Measurements from ENCODE around the gene WDR36.
"Not testable (repeated sequence)": the region's sequence is repeated elsewhere in the genome, so short reads cannot be mapped to it uniquely, and the experiment has no call there.

Gene WDR36

DNA sequence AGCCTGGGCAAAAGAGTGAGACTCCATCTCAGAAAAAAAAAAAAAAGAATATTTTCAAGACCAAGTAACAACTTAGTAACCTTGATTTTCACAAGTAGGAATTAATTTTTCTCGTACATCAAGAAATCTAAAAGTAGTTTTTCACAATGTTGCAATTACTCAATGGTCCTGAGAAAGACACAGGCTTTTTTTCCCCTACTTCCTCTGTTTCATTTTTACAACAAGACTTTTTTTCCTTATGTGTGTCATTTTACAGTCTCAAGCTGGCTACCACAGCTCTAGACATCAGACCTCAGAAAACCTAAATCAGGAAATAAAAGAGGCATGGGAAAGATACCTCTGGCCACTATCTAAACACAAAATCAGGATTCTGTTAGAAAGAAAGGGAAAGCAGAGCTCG, 45.9 kb downstream of the WDR36 start:
- DNase-seq (ENCODE audit: low spot score) = no peak

DNA sequence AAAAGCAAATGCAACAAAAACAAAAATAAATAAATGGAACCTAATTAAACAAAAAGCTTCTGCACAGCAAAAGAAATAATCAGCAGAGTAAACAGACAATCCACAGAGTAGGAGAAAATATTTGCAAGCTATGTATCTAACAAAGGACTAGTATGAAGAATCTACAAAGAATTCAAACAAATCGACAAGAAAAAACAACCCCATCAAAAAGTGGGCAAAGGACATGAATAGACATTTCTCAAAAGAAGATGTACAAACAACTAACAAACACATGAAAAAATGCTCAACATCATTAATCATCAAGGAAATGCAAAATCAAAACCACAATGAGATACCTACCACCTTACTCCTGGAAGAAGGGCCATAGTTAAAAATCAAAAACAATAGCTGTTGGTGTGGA, 49.3 kb downstream of the WDR36 start:
- DNase-seq (ENCODE audit: low spot score) = not testable (repeated sequence)

DNA sequence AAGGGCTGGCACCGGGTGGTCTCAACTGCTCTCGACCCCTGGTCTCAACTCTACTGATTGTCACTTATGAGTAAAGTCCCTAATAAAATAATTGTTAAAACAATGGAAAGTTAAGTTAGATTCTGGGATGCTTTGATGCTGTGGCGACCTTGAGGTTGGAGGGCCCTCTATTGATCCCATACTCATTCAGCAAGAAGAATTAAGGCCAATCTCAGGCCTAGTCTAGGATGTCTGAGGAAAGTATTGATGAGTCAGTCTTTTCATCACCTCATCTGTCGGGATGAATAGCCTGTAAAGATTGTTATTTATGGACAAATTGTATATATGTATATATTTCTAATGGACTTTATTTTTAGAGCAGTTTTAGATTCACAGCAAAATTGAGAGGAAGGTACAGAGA, 50.8 kb downstream of the WDR36 start:
- no peak for DNase-seq (ENCODE audit: low spot score)

DNA sequence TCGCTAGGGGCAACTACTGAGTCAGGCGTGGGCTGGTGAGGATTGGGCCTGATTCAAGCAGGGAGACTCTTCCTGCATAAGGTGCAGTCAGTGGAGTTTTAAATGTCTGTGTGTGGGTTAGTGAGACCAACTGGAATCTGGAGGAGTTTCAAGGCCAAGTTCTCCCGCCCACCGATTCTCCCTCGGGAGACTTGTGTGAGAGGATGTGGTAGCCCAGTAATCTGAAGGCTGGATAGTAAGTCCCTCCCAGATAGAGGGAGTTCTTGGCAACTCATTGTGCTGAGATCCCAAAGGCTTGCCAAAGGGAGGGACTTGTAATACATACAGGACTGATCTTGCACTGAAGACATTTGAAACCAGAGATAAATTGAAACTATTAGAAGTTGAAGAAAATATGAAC, 51.8 kb downstream of the WDR36 start:
- no peak for DNase-seq (ENCODE audit: low spot score)

DNA sequence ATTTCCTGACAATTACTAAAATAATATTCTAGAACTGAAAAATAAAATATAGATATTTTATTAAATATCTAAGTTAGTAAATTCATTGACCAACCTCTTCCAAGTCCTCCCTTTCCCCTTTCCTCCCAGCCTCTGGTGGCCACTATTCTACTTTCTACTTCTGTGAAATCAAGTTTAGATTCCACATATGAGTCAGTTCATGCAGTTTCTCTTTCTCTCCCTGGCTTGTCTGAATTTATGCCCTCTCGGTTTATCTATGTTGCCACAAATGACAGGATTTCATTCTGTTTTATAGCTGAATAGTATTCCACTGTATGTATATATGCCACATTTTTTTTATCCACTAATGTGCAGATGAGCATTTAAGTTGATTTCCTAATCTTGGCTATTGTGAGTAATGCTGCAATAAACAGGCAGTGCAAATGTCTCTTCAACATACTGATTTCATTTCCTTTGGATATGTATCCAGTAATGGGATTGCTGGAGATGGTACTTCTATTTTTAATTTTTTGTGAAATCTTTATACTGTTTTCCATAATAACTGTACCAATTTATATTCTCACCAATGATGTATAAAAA, 52.3 kb downstream of the WDR36 start:
- DNase-seq (ENCODE audit: low spot score) = no peak

DNA sequence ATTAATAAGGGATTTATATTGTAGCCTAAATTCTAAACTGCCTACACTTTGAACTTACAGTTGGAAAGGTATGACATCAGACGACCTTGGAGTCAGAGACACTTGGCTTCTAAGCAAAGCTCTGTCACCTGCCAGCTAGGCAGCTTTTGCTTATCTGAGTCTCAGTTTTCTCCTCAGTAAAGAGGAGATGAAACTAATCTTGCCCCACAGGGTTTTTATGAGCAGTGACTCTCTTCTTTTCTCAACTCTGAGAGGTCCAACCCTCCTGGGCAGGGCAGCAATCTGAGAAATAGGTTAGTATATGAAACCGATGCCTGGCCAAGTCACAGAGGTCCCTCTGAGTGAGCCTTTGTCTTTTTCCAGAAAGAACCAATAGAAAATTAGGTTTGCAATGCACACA, 53.9 kb downstream of the WDR36 start:
- DNase-seq (ENCODE audit: low spot score) = no peak

DNA sequence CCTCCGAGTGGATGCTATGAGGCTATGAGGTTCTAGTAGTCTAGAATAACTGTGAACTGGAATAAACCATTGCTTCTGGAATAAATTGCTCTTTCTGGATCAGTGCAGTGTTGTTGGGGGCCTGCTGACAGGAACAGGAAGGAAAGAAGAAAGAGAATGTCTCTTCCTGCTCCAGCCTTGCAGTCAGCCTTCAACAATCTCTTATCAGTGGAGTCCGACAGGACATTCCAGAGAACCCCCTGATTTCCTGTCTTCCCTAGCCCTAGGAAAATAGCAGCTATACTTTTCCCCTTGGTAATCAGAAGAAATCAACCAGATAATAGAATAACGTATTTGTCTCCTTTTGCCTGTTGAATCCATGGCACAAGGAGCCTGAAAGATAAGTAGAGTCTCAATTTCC, 55.4 kb downstream of the WDR36 start:
- no peak for DNase-seq (ENCODE audit: low spot score)

DNA sequence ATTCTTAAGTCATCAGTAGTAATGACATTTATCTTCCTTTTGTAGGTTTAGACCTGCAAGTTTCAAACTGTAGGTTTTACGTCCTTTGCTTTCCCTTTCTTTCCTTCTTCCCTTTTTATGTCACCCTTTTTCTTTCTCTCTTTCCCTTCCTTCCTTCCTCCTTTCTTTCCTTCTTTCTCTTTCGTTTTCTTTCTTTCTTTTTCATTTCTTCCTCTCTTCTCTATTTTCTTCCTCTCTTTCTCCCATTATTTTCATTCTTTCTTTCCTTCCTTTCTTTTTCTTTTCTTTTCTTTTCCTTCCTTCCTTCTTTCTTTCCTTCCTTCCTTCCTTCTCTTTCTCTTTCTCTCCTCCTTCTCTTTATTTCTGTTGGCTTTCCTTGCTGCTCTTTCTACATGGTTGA, 59.9 kb downstream of the WDR36 start:
- DNase-seq (ENCODE audit: low spot score) = no peak

DNA sequence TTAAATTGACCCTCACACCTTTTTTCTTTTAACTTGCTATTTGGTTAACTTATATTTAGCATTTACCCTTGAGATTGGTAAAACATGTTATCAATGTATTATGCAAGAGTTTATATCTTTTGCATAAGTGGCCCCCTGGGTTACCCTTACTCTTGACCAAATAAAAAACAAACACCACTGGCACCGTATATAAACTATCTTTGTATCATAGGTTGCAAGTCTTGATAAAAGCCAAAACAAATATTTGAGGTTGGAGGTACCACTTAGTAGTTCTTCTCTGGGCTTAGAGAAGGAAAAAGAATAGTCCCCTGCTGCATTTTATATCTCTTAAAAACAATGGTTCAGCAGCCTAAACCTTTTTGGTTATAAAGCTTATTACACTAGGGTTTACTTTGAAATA, 61.3 kb downstream of the WDR36 start:
- no peak for DNase-seq (ENCODE audit: low spot score)

DNA sequence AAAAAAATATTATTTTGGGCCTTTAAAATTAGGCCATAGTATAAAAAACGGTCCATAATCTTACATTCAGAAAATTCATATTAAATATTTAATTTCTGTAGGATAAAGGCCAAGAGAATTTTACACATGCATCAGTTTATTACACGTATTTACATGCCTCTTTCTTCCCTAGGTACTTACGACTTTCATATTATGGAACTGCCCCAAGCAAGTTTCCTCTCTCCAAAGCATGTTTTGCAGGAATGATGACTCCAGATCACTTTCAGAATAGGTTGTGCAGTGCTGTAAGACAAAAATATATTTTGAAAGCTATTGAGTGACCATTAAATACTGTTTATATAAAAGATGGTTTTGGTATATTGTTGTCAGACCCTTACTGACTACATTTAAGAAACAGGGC, 61.8 kb downstream of the WDR36 start:
- no peak for DNase-seq (ENCODE audit: low spot score)

DNA sequence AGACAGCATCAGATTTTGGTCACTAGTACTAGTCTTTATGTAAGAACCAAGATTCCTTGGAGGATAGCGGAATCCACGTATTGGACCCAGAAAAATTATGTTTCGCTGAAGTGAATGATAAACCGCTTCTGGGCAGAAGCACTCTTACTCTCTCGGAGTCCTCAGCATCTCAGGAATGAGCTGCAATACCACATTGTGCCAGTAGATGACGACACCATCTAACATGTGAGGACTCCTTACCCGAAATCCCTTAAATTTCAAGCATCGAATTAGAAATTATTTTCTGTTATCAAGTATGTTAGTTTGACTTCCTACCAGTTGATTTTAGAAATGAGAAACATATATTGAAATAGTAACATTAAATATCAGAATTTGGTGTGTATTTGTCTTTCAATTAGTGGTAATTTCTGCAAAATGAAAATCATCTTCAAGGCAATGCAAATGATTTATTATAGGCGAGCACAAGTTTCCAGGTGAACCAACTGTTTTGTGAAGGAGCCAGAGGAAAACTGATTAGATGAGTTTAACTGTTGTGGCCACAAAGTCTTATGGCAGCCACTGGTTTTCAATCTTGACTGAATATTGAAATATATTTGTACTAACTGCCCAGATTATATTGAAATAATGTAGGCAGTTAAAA, 66.1 kb downstream of the WDR36 start:
- peak; percentile 74 for DNase-seq (ENCODE audit: low spot score)

DNA sequence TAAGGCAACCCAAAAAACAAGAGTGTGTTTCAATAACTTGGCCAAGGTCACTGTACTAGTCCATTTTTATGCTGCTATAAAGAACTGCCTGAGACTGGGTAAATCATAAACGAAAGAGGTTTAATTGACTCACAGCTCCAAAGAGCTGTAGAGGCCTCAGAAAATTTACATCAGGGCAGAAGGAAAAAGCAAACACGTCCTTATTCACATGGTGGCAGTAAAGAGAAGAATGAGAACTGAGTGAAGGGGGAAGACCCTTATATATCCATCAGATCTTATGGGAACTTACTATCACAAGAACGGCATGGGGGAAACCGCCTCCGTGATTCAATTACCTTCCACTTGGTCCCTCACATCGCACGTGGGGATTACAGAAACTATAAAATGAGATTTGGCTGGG, 67.7 kb downstream of the WDR36 start:
- DNase-seq (ENCODE audit: low spot score) = peak; percentile 9

DNA sequence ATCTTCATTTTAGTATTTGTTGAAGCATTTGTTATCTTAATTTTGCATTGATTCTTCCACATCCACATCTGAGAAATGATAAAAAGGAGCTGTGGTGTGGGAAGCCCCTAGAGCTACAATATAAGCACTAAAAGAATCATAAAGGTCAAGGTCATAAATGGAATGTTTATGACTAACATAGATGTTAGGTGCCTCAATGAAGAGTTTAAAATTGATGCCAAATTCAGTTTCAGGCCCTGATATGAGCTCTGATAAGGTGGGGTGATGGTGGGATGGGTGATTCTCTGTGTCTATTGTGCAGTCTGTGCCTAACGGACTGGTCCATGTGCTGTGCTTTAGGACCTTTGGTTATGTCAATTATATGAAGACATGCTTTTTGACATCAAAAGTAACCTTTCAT, 70.9 kb downstream of the WDR36 start:
- DNase-seq (ENCODE audit: low spot score) = no peak

DNA sequence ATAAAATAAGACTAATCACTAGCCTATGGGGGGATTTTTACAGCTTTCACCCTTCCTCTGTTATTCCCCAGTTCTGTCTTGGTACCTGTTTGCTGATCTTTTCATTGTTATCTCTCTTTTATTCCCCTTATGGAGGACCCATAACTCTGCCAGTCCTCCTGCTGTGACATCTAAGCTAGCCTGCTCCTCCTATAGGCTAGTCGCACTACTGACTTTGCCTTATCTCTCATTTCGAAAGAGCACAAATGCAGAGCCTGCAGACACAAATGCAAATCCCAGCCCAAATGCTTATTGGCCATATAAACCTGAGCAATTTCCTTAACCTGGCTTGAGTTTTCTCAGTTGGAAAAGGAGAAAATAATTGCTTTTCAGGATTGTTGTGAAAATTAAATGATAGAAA, 72.9 kb downstream of the WDR36 start:
- DNase-seq (ENCODE audit: low spot score) = no peak

DNA sequence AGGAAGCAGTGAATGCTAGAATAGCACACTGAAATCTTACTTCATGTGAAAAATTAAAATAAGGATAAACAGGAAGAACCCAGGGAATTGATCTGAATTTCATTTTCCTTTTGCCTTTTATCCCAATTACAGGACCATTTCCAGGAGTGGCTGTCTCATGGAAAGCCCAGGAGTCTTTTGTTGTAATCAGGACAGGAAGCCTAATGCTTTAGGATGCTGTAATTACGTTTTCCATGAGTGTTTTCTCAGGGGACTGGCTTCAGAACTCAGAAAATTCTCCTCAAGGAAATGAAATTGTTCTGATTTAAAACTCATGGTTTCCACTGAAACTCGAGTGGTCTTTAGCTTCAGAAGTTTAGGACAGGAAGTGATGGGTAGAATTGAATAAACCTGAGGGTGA, 75.4 kb downstream of the WDR36 start:
- DNase-seq (ENCODE audit: low spot score) = no peak

DNA sequence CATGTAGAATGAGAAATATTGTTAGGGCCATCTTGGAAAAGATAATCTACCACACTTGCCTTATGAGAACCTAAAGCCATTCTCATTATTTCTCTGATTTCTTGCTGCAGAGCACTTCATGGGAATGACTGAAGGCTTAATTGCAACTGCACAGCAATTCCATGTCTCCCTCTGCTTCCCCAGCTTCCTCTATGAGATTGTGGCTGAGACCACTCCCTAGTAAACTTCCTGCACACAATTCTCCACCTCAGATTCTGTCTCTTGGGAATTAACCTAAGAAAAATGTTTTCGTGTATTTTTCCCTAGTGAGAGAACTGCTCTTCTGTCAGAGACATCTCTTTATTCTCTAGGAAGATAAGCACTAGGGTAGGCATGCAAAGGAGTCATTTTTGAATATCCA, 76.5 kb downstream of the WDR36 start:
- no peak for DNase-seq (ENCODE audit: low spot score)

DNA sequence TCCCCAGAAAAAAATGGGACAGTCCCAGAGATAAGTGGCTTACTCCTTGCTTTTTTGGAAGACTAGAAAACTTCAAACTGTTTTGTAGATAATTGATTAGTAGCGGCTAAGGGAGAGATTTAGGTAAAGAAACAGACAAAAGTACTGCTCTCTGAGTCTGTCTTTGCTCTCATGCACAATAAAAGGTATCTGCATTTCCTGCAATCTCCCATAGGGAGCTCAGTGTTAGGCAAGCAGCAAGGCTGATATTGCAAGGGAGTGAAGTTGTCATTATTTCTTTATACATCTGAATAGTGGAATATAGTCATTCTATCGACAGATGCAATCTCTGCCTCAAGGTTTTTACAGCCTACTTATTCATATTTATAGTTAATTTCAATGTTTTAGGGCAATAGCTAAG, 77.1 kb downstream of the WDR36 start:
- no peak for DNase-seq (ENCODE audit: low spot score)

DNA sequence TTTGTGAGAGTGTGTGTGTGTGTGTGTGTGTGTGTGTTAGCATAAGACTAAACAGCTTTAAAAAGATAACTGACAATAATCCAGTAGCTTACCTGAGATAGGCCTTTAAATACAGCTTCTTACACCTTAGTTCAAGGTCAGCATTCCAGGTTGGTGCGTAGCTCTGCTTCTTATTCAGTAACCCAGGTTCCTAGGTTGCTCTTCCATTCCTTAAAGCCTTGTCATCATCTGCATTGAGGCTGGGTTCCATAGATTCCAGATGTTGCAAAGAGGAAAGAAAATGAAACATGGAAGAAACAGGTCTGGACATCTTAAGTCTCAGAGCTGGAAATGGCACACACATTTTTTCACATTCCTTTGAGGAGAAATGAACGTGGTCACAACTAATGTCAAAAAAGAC, 78.1 kb downstream of the WDR36 start:
- DNase-seq (ENCODE audit: low spot score) = no peak

DNA sequence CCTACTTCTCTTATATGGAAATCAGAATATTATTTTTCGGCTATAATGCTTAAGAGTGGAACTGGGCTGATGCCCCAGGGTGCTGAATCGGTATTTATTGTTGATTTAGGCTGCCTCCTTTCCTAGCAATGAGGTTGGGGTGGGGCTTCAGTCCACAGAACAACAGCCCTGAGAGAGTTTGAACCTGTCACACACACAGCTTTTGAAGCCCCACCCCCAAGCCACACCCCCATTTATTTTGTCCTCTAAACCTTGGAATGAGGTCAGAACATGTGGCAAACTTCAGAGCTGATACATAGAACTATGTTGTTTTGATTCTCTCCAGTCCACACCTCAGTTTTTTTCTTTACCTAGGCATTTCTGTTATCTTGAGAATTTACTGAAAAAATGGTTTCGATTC, 80.4 kb downstream of the WDR36 start:
- DNase-seq (ENCODE audit: low spot score) = no peak

DNA sequence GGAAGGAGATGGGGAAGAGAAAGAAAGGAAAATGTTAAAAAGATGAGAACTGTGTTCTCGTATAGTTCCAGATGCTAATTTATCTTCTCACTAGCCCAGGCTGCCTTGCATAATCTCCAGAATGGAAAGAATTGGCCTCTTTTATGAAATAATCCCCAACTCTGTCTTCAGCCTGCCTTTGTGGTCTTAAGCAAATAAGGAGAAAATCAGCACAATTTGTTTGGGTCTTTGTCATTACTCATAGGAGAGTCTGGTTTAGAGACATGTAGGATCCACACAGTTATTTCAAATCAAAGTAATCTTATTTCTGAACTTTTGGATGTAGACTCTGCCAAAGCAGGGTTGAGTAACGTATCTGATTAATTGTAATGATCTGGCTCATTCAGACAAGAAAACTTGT, 81.3 kb downstream of the WDR36 start:
- no peak for DNase-seq (ENCODE audit: low spot score)

Data from putamen (tissue), 1 donor.